HG03432 (cell line): Measurements from ENCODE around the gene POGK.
"Not testable (repeated sequence)": the region's sequence is repeated elsewhere in the genome, so short reads cannot be mapped to it uniquely, and the experiment has no call there.

Experiments used
- ATAC-seq: cut with Tn5 transposase; IDR thresholded peaks from one replicate; pipeline ENCODE4 v1.9.1; 2021; ENCODE audit warnings: mild to moderate bottlenecking, moderate library complexity; ENCODE audit not compliant: unreplicated experiment

Gene POGK, protein sequence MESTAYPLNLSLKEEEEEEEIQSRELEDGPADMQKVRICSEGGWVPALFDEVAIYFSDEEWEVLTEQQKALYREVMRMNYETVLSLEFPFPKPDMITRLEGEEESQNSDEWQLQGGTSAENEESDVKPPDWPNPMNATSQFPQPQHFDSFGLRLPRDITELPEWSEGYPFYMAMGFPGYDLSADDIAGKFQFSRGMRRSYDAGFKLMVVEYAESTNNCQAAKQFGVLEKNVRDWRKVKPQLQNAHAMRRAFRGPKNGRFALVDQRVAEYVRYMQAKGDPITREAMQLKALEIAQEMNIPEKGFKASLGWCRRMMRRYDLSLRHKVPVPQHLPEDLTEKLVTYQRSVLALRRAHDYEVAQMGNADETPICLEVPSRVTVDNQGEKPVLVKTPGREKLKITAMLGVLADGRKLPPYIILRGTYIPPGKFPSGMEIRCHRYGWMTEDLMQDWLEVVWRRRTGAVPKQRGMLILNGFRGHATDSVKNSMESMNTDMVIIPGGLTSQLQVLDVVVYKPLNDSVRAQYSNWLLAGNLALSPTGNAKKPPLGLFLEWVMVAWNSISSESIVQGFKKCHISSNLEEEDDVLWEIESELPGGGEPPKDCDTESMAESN

DNA sequence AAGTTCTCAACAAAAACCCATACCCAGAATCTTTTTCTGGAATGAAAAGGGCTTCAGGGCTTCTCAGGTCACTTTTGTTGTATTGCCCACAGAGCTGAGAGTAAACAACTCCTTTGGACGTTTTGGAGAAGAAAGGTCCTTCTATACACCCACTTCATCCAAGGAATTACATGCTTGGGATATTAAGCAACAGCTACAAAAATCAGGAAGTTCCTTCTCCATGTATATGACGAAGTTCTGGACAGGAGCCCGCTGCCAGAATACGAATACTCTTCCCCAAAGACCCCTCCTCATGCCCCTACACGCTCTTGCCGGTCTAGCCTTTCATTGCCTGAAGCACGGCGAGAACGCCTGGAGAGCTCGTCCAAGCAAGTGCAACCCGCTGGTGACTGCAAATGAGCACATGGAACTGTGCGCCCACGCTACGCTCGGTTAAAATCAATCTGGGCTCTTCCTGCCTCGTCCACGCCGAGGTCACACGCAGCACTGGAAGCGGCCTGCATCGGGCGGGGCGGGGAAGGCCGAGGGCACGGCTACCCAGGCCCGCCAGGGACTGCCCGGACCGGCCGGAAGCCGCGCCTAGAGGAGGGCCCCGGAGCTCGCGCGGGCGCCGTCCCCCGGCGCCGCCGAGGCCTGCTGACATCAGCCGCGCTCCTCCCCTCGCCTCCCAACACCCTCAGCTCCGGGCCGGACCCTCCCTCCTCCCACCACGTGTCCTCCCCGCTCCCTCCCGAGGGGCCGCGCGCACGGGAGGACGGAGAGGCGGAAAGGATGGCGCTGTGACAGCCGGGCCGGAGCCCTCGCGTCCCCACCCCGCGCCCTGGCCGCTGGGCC lies at the start of gene POGK:
Gene POGK (plus strand): TSS at position 710 of the 834 bp plus-strand sequence. CDS start 1,482 bp downstream, outside the sequence.
- ATAC-seq, result peak; percentile 97

DNA sequence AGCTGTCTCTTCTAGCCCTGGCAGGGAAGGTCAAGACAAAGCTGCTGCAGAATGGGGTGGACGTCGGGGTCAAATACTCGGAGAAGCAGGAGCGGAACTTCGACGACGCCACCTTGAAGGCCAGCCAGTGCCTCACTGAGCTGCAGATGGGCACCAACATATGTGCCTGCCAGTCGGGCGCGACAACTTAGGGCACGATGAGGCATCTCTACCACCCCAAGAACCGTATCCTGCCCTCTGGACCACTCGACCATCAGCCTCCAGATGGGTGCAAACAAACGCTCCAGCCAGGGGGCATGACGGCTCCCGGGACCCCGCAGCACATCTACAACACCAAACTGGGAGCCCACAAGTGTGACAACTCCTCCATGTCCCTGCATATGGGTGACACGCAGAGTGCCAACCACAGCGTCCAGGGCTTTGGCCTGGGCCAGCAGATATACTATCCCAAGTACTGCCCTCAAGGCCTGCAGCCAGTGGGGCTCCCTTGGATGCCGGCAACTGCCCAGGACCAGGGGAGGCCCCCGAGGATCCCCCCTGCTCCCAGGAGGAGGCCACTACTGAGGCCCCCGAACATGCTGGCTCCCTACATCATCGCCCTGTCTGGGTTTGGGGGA lies 42.5 kb upstream of the POGK start:
- ATAC-seq, result no peak

DNA sequence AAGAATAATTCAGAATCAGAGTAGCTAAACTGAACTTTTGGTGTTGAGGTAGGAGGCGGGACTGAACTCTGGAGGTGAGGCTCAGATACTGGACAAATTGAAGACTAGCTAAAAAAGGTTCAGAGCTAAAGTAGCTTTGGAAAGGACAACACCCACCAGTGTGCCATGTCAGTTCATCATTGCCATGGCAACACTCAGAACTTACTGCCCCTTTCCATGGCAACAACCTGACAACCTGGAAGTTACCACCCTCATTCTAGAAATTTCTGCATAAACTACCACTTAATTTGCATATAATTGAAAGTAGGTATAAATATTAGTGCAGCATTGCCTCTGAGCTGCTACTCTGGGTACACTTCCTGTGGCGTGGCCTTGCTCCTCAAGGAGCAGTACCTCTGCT lies 30.3 kb upstream of the POGK start:
- ATAC-seq, result no peak

DNA sequence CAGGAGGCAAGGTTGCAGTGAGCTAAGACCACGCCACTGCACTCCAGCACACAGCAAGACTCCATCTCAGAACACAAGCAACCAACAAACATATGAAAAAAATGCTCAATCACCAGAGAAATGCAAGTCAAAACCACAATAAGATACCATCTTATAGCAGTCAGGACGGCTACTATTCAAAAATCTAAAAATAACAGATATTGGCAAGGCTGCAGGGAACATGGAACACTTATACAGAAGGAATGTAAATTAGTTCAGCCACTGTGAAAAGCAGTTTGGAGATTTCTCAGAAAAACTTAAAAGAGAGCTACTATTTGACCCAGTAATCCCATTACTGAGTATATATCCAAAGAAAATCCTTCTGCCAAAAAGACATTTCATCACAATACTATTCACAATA lies 27.6 kb upstream of the POGK start:
- ATAC-seq, result no peak

DNA sequence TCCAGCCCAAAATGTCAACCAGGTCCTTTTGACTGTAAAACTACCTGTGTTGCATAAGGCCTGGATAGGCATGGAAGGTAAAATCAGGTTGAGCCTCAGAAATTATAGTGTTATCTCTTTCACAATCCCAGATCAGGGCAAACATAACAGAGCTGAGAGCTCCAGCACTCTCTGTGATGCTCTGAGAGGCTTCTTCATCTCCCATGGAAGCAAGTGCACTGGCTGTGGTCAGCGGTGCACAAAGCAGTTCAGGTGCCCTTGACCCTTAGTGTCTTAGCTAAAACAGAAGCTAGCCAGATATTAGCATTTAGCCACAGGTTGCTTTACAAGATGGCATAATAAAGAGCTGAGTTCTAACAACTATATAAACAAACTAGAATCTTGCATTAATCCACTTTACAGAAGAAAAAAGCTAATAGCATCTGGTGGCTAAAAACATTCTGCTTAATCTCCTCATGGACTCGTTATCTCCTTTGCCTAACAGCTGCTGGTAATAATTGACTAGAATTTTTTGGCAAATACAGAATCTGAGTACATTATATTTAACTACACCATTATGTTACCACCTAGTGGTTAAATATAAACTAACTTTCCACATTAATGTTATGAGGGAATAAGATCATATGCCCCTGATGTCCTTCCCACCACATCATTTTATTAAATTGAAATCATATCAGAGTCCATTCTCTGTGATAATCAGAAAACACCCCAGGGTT lies 25.6 kb upstream of the POGK start:
- no peak for ATAC-seq

DNA sequence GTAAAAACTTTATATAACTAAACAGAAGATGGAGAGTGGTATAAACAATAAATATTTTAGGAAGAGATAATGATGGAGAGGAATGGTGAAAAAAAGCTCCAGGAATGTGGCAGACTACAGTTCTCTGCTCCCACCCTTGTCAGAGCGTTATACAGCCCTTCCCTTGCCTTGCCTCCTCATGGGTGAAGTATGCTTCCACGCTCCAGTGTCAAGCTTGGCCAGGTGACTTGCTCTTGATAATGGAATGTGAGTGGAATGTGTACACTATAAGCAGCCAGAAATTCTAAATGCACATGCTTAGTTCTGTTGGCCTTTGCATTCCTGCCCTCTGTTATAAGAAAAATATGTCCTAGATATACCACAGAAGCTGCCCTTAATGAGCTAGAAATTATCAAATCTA lies 24.7 kb upstream of the POGK start:
- no peak for ATAC-seq

DNA sequence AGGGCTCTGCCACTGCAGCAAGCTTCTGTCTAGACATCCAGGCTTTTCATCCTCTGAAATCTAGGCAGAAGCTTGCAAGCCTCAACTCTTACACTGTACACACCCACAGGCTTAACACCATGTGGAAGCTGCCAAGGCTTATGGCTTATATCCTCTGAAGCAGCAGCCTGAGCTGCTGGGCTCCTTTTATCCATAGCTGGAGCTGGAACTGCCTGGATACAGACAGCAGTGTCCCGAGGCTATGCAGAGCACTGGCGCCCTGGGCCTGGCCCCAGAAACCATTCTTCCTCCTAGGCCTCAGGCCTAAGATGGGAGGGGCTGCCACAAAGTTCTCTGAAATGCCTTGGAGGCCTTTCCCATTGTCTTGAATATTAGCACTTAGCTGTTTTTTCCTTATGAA lies 19.3 kb upstream of the POGK start:
- ATAC-seq, result no peak

DNA sequence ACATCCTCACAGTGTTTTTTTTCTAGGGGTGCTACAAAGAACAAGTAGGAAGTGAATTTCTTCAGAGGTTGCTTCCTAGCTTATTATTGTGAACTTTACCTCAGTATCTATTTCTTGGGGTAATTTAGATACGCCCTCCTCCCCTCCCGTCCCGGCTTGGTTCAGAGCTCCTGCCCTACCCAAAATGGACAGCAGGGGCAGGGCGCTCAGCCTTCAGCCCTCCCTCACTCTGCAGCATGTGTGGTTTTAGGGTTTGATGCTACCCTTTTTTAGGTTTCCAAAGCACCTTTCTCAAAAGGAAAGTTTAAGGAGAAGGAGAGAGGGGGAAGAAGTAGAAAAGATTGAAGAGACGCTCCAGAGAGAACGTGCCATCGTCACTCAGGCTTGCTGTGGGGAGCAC lies 16.9 kb upstream of the POGK start:
- ATAC-seq, result no peak

DNA sequence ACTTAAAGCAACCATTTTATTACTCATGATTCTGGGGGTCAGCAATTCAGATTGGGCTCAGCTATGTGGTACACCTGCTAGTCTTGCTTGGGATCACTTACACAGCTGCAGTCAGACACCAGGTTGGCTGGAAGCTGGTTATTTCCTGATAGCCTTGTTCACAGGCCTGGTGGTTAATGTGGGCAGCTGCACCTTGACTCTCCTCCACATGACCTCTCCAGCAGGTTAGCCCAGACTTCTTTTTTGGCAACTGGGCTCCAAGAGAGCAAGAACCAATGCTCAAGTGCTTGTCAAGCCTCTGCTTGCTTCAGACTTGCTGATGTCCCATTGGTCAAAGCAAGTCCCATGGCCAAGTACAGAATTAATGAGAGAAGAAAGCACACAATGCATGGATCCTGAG lies 11.8 kb upstream of the POGK start:
- ATAC-seq, result no peak

DNA sequence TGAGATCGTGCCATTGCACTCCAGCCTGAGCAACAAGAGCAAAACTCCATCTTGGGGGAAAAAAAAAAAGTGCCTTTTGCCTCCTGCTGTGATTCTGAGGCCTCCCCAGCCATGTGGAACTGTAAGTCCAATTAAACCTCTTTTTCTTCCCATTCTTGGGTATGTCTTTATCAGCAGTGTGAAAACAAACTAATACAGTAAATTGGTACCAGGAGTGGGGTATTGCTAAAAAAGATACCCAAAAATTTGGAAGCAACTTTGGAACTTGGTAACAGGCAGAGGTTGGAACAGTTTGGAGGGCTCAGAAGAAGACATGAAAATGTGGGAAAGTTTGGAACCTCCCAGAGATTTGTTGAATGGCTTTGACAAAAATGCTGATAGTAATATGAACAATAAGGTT lies 9.5 kb upstream of the POGK start:
- ATAC-seq, result not testable (repeated sequence)

DNA sequence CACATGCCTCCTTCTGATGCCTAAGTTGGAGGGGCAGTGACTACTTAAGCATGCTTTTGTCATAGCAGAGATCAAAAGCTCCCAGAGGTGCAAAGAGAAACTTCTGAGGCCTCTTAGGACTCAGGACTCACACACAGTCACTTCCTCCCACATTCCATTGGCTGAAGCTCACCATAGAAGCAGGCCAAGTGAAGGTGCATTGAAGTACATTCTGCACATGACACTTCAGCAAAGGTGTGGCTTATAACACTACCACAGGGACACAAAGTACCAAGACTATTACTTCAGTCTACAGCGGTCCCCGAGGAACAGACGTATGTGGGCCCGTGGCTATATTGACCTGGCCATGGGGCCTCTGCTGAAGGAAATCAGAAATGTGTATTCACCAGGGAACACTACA lies 2.5 kb upstream of the POGK start:
- ATAC-seq, result no peak

DNA sequence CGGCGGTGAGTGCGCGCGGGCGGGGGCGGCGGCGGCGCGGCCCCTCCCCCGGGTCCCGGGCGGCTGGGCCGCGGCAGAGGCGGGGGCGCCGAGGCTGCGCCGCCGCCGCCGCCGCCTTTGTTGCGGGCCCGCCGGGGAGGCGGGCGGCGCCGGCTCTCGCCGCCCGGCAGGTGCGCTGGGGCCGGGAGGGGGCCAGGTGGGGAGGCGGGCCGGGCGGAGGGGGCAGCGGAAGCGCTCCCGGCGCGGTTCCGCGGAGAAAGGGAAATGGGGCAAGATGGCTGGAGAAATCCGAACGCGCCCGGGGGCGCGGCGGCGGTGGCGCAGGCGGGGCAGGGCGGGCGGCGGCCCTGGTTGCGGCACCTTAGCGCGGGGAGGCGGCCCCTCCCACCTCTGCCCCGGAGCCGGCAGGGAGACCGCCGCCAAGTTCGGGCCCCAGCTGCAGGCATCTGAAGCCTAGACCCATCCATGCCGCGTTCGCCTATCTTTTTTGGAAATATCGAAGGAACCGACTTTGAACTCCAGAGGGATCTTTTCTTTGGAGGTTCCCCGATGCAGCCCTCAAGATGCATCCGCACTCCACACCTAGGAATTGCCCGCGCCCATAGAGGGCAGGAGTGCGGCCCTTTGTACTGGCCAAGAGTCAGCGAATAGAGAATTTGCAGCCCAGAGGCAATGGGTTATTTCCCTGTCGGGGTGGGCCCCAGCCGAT lies 479 bp downstream of the POGK start:
- peak; percentile 46 for ATAC-seq

DNA sequence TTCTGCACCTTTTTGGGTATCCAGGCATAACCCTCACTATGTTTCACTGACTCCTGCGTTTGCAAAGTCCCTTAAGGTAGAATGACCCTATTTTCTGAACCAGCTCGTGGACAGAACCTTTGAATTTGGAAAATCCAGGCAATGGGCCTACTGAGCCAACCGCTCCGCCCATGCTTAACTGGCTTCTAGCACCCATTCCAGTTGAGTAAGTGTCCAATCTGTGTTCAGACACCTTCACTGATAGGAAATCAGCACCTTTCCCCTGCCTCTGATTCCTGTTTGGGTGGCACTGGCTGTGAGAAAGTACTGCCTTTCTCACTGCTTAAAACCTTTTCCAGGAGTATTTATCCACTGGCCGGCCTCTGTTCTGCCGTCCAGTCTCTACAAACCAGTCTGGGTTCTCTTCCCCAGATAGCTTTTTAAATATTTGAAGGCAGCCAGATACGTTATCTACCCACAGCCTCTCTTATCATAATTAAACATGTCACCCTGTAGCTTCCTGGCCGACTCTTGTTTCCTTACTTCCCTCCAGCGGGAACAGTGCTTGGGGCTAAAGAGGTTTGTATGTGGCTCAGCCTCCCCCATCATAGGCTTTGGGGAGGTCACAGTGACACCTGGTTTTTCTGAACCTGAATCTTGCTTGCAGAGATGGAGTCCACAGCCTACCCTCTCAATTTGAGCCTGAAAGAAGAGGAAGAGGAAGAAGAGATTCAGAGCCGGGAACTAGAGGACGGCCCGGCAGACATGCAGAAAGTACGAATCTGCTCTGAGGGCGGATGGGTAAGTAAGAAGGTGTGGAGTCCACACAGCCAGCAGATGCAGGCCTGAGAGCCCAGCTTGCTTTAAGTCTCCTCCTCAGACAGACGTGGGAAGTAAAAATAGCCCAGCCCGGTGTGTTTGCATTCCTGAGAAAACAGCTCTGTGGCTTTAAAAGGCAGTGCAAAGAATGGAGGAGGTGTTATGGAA lies 1.3 kb downstream of the POGK start:
- no peak for ATAC-seq

DNA sequence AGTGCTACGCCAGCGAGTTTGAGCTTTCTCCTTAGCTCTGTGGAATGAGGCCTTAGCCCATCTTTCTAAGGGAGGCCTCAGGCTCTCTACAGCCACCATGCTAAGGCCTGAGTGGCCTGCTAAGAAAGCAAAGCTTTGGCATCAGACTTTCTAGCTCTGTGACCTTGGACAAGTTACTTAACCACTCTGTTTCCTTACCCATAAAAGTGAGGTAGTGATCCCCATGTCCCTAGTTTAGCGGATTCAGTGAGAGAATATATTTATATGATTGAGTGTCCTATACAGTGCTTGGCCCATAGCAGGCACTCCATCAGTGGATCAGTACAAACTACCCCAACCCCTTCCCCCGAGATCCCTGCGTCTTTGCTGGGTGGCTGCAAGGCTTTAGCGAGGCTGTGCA lies 4.0 kb downstream of the POGK start:
- no peak for ATAC-seq

DNA sequence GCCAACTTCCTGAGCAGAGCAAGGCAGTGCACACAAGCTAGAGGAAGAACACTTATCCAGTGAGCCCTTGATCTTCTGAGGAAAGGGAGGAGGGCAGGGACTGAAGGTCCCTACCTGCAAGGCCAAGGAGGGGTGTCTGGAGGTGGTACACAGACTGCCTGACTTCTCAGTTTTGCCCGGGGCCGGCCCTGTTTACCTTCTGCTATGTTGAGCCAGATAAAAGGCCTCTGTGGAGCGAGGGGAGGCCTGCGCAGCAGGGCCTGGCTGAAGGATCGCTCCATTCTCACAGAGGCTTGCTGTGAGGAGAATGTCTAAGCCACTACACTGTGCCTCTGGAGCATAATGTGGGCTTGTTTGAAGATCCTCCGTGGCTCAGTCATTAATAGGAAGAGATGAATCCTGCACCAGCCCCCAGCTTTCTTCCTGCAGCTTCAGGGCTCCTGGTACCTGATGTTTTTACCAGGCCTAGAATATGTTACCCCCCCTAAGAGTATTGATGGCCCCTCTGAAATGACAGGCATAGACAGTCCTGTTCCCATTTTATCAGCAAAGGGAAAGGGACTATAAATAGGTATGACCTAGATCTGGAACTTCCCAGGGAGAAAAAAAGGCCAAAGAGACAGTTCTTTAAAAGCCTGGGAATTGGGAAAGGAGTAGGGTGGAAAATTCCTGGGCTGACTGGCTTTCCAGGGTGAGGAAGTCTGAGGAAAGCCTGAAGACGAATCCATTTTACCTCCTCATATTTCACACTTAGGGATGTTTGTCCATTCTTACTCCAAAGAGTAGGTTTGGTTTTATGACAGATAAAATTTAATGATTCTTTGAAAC lies 4.7 kb downstream of the POGK start:
- ATAC-seq, result no peak

DNA sequence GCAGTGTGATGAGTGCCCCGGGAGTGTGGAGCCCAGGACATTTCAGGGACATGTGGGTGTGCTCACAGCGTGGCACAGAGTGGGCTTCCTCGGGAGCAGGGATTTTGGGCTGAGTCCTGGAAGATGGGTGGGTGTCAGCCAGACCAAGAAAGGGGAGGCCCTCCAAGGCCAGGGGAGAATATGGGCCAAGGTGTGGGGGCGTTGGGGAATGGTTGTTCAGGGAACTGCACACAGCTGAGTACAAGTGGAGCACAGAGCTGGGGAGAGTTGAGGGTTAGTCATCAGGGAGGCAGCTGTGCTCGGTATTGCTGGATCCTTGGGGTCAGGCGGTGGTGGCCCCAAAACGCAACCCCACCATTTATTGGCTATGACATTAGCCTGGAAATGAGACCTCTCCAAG lies 5.5 kb downstream of the POGK start:
- ATAC-seq, result no peak

DNA sequence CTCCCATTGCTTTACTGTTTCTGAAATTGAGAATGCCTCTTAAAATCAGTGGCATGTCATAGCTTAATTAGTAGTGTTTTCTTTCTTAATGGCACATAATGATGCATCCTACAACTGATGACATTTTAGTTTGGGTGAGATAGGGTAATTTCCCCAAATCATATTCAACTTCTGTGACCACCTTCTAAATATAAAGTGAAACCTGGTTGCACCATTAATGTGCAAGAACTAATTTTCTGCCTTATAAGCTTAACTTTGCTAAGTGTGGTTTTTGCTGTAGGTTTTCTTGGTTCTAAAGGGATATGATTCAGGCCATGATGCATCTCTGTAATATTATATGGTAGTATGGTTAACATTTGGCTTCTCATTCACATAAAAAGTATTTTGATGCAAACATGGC lies 8.9 kb downstream of the POGK start:
- ATAC-seq, result no peak

DNA sequence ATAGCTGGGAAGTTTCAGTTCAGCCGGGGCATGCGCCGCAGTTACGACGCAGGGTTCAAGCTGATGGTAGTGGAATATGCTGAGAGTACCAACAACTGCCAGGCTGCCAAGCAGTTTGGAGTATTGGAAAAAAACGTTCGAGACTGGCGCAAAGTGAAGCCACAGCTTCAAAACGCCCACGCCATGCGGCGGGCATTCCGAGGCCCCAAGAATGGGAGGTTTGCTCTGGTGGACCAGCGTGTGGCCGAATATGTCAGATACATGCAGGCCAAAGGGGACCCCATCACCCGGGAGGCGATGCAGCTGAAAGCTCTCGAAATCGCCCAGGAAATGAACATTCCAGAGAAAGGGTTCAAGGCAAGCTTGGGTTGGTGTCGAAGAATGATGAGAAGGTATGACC lies 9.9 kb downstream of the POGK start:
- no peak for ATAC-seq
